Vagina (tissue), 2 donors: ENCODE results near the gene PIEZO2. TPM values are rescaled to one million over a fixed set of nuclear protein-coding genes. Genes with fewer than 3 reads are reported as not detected.

Experiments
- DNase-seq, 2 donors: peaks; one replicate each; pipeline ENCODE4 v3.0.0-alpha.2; 2017; ENCODE audit errors: extremely low spot score in 2 of 2
- H3K27ac ChIP-seq: fragments of 200-600 bp; sonication (generic); one replicate; pipeline ENCODE4 v1.5.1; 2019
- H3K27me3 ChIP-seq: fragments of 200-600 bp; sonication (generic); one replicate; pipeline ENCODE4 v1.5.1; 2019
- H3K36me3 ChIP-seq, 2 donors: fragments of 200-600 bp; sonication (generic); one replicate each; pipeline ENCODE4 v1.5.1; 2017 to 2019
- H3K4me1 ChIP-seq: fragments of 200-600 bp; sonication (generic); one replicate; pipeline ENCODE4 v1.5.1; 2019
- H3K4me3 ChIP-seq, 2 donors: fragments of 200-600 bp; sonication (generic); 1 replicate in 1 of 2; 2 replicates in 1 of 2; pipeline ENCODE4 v1.5.1; 2016 to 2019
- H3K9me3 ChIP-seq: fragments of 200-600 bp; sonication (generic); one replicate; pipeline ENCODE4 v1.5.1; 2019
- CTCF ChIP-seq, 3 experiments: fragments of 450-650 bp in 2 of 3; fragments of 200-600 bp in 1 of 3; sonication (generic) in 1 of 3; IDR thresholded peaks; one replicate each; pipeline ENCODE4 v1.5.1; 2017 to 2019; ENCODE audit warnings: antibody characterized with exemption in 3 of 3, mild to moderate bottlenecking in 2 of 3, moderate library complexity in 2 of 3
- POLR2A ChIP-seq, 2 donors: fragments of 450-650 bp; IDR thresholded peaks; one replicate each; pipeline ENCODE4 v1.6.1; 2017; ENCODE audit warnings: antibody characterized with exemption in 2 of 2, mild to moderate bottlenecking in 2 of 2, moderate library complexity in 2 of 2
- POLR2AphosphoS5 ChIP-seq, 2 donors: sonication (generic); formaldehyde crosslinking; IDR thresholded peaks; one replicate each; pipeline ENCODE4 v1.9.0; 2017; ENCODE audit warnings: antibody characterized with exemption in 2 of 2, mild to moderate bottlenecking in 2 of 2, low read depth in 1 of 2; ENCODE audit not compliant: insufficient read depth in 1 of 2
- intact Hi-C: fragments of 100-400 bp; cut with DNase I; formaldehyde crosslinking; loops from one replicate; pipeline ENCODE4 v1.15.1; 2023
- total RNA-seq: library from RNA; depleted of rRNA; stranded (reverse); fragments of >200 nt; gene quantifications from one replicate; pipeline ENCODE4 v1.2.3, GENCODE V29; 2016

Gene PIEZO2
- total RNA-seq, 1 donor from 2014 or later, result 5.9 TPM

- Histone ChIP-seq H3K27ac (no peak overlapping the region), H3K36me3 (no peaks in the 10 kb centered on the region), H3K27me3 (no peaks in the 10 kb centered on the region), H3K4me3 (no peak overlapping the region), H3K4me1 (no peaks in the 10 kb centered on the region), H3K9me3 (peaks cover 6% of the 10 kb centered on the region)
- no peak for TF ChIP-seq POLR2A (IDR thresholded peaks at IDR 0.05)
- no peak for TF ChIP-seq POLR2AphosphoS5 (IDR thresholded peaks at IDR 0.05; ENCODE audit: insufficient read depth in 1 of 2, low read depth in 1 of 2)
- TF ChIP-seq CTCF (IDR thresholded peaks at IDR 0.05), result no peak
- intact Hi-C loops, result no loop called here
- no peak for DNase-seq
These were observed 199.7 kb downstream of the PIEZO2 start for GRCh38 chr18:10949655-10950054.

- intact Hi-C loops, result no loop called here
- H3K36me3 ChIP-seq, result no peaks in the 10 kb centered on the region
These were observed 200.9 kb downstream of the PIEZO2 start for GRCh38 chr18:10948421-10948820.

GRCh38 chr18:10946058-10946457 lies 203.3 kb downstream of the PIEZO2 start:
- Histone ChIP-seq H3K36me3 (no peaks in the 10 kb centered on the region), H3K4me3 (no peak overlapping the region), H3K4me1 (no peaks in the 10 kb centered on the region), H3K9me3 (peaks cover 6% of the 10 kb centered on the region), H3K27ac (no peak overlapping the region), H3K27me3 (no peaks in the 10 kb centered on the region)
- intact Hi-C loops, result no loop called here
- TF ChIP-seq CTCF (IDR thresholded peaks at IDR 0.05) (no peak), POLR2A (IDR thresholded peaks at IDR 0.05) (no peak), POLR2AphosphoS5 (IDR thresholded peaks at IDR 0.05; ENCODE audit: insufficient read depth in 1 of 2, low read depth in 1 of 2) (no peak)
- no peak for DNase-seq

More at GRCh38 chr18:10948421-10948820, 200.9 kb downstream of the PIEZO2 start:
- no peak overlapping the region for H3K4me3 ChIP-seq
- DNase-seq, result no peak
- no peak overlapping the region for H3K27ac ChIP-seq
- no peaks in the 10 kb centered on the region for H3K4me1 ChIP-seq
- H3K9me3 ChIP-seq, result peaks cover 6% of the 10 kb centered on the region
- TF ChIP-seq POLR2A (IDR thresholded peaks at IDR 0.05) (no peak), CTCF (IDR thresholded peaks at IDR 0.05) (no peak), POLR2AphosphoS5 (IDR thresholded peaks at IDR 0.05; ENCODE audit: insufficient read depth in 1 of 2, low read depth in 1 of 2) (no peak)
- no peaks in the 10 kb centered on the region for H3K27me3 ChIP-seq

GRCh38 chr18:10942998-10943397 lies 206.4 kb downstream of the PIEZO2 start:
- H3K36me3 ChIP-seq, result no peaks in the 10 kb centered on the region
- H3K4me3 ChIP-seq, result no peak overlapping the region
- no peaks in the 10 kb centered on the region for H3K27me3 ChIP-seq
- no peaks in the 10 kb centered on the region for H3K4me1 ChIP-seq
- H3K27ac ChIP-seq, result no peak overlapping the region
- DNase-seq, result no peak
- no peak for TF ChIP-seq POLR2AphosphoS5 (IDR thresholded peaks at IDR 0.05; ENCODE audit: insufficient read depth in 1 of 2, low read depth in 1 of 2)
- TF ChIP-seq POLR2A (IDR thresholded peaks at IDR 0.05), result no peak
- TF ChIP-seq CTCF (IDR thresholded peaks at IDR 0.05), result no peak
- peaks cover 6% of the 10 kb centered on the region for H3K9me3 ChIP-seq
- intact Hi-C loops, result no loop called here

GRCh38 chr18:10939822-10940221 lies 209.5 kb downstream of the PIEZO2 start:
- H3K4me1 ChIP-seq, result peaks cover 17% of the 10 kb centered on the region
- TF ChIP-seq CTCF (IDR thresholded peaks at IDR 0.05) (no peak), POLR2A (IDR thresholded peaks at IDR 0.05) (no peak), POLR2AphosphoS5 (IDR thresholded peaks at IDR 0.05; ENCODE audit: insufficient read depth in 1 of 2, low read depth in 1 of 2) (no peak)
- DNase-seq, result no peak
- no peak overlapping the region for H3K27ac ChIP-seq
- H3K27me3 ChIP-seq, result no peaks in the 10 kb centered on the region
- H3K36me3 ChIP-seq, result no peaks in the 10 kb centered on the region
- H3K4me3 ChIP-seq, result no peak overlapping the region
- intact Hi-C loops, result no loop called here
- no peaks in the 10 kb centered on the region for H3K9me3 ChIP-seq
